ENCODE data around the gene LDHD. TPM values are rescaled to one million over a fixed set of nuclear protein-coding genes. Genes with fewer than 3 reads are reported as not detected.

The LDHD gene
- total and polyA plus RNA-seq, 9 of the 15 experiments (the other 6 are each of a cell fraction or from before 2014, with no cell fraction given) = 0.19 to 0.86 (median 0.54) TPM; not detected in 3

GRCh38 chr16:75086688-75087374, 29.7 kb downstream of the LDHD start (continued):
- TF ChIP-seq BCLAF1 (IDR thresholded peaks at IDR 0.05; ENCODE audit: borderline replicate concordance in 1 of 2, control insufficient read depth in 1 of 2, low read depth in 2 of 2, low read length in 1 of 2) = no peak

GRCh38 chr16:75086281-75086680, 30.3 kb downstream of the LDHD start:
- H3K9me3 ChIP-seq (replicated peaks; ENCODE audit: control insufficient read depth, insufficient read depth, low read depth, low read length) = no peaks in the 10 kb centered on the region
- peaks cover 30 to 67% of the 10 kb centered on the region in 2 experiments for H3K4me1 ChIP-seq (replicated peaks in 1 of 2; ENCODE audit: control insufficient read depth in 2 of 2, insufficient read depth in 2 of 2, low read length in 2 of 2)
- POLR2A ChIA-PET = interaction anchor here (1.3 to 1.6 kb wide), 3 partner anchors 12 to 43 kb away, joined by 4 to 6 read pairs (median 4); no protein-coding TSS in a partner anchor
- BruUV-seq (replicated peaks) = no TSS peak
- H4K20me1 ChIP-seq (replicated peaks; ENCODE audit: control insufficient read depth, insufficient read depth, low read length) = no peaks in the 10 kb centered on the region
- H3K4me2 ChIP-seq (ENCODE audit: insufficient read depth, low read length) = no peak overlapping the region
- no peak for ATAC-seq
- H3K36me3 ChIP-seq (ENCODE audit: control insufficient read depth, insufficient read depth, low read length) = peaks cover 12% of the 10 kb centered on the region; the same call in 1 of the 3 replicates
- CTCF ChIA-PET (ENCODE audit: low intra/inter-chr PET ratio) = no interaction called here
- H3K9me1 ChIP-seq (ENCODE audit: control insufficient read depth, insufficient read depth, low read length) = no peaks in the 10 kb centered on the region
- TF ChIP-seq PRDM10 (IDR thresholded peaks at IDR 0.05; ENCODE audit: partially characterized antibody) (no peak), KDM1A (IDR thresholded peaks at IDR 0.05) (no peak)
- 85% methylated on average over 1 of the region's 1 CpG for WGBS (ENCODE audit: insufficient coverage, low coverage, missing lambda C conversion rate)
- no peaks in the 10 kb centered on the region for H3K27me3 ChIP-seq (ENCODE audit: control insufficient read depth in 2 of 2, insufficient read depth in 2 of 2, low read length in 2 of 2)
- in situ Hi-C loops (cut with MboI) (no loop called here), intact Hi-C loops (cut with micrococcal nuclease) (no loop called here)
- H3K27ac ChIP-seq (ENCODE audit: extremely low read depth, low read depth, low read length) = peak overlapping the region; percentile 16; the same call in 1 of the 3 replicates
- no peak overlapping the region for H2AFZ ChIP-seq (ENCODE audit: low read depth, low read length)
- H3K4me3 ChIP-seq = no peak overlapping the region
- peaks cover 94% of the 10 kb centered on the region for H3K79me2 ChIP-seq (ENCODE audit: control insufficient read depth, insufficient read depth, low read length)
- H3K9ac ChIP-seq (ENCODE audit: insufficient read depth in 1 of 2, low read depth in 2 of 2, low read length in 2 of 2) = no peak overlapping the region
- FAIRE-seq = no peak
- no peak for DNase-seq (ENCODE audit: extremely low read depth in 1 of 4, low spot score in 3 of 4)
